ENCODE results near the gene REEP1. TPM values are rescaled to one million over a fixed set of nuclear protein-coding genes. Genes with fewer than 3 reads are reported as not detected.

The REEP1 gene
- total RNA-seq, 1 donor from 2014 or later: 167 TPM

DNA sequence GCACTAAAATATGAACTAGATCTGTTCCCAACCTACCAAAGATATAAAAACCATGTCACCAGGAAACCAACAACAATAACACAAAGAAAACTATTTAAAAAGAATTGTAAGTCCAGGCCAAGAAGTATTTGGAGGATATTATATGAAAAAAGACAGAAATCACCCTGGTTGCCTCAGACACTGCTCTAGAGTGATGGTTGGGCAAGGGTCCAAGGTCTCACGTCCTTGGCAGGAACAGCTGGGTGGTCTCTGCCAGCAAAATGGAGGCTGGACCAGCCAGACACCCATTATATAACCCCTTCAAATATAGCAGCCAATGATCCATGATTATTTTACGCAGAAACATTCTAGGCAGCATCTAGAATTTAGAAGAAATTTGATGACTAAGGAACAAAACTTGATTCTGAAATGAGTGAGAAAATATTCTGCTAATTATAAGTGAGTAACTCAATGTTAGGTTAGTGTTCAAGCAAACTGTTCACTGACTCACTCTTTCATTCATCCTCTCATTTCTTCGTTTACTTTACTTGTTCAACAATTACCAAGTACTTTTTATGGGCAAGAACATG lies 102.8 kb downstream of the REEP1 start:
- Mint-ChIP-seq H3K27me3 (ENCODE audit: unreplicated experiment) (no peaks in the 10 kb centered on the region), H3K27ac (ENCODE audit: unreplicated experiment) (no peak overlapping the region), H3K4me3 (ENCODE audit: unreplicated experiment) (no peak overlapping the region), H3K36me3 (ENCODE audit: unreplicated experiment) (peaks cover 7% of the 10 kb centered on the region), H3K4me1 (ENCODE audit: low read depth, unreplicated experiment) (peaks cover 19% of the 10 kb centered on the region), H3K9me3 (ENCODE audit: unreplicated experiment) (peaks cover 12% of the 10 kb centered on the region)
- TF ChIP-seq, protein P1, sequence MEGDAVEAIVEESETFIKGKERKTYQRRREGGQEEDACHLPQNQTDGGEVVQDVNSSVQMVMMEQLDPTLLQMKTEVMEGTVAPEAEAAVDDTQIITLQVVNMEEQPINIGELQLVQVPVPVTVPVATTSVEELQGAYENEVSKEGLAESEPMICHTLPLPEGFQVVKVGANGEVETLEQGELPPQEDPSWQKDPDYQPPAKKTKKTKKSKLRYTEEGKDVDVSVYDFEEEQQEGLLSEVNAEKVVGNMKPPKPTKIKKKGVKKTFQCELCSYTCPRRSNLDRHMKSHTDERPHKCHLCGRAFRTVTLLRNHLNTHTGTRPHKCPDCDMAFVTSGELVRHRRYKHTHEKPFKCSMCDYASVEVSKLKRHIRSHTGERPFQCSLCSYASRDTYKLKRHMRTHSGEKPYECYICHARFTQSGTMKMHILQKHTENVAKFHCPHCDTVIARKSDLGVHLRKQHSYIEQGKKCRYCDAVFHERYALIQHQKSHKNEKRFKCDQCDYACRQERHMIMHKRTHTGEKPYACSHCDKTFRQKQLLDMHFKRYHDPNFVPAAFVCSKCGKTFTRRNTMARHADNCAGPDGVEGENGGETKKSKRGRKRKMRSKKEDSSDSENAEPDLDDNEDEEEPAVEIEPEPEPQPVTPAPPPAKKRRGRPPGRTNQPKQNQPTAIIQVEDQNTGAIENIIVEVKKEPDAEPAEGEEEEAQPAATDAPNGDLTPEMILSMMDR (IDR thresholded peaks at IDR 0.05; ENCODE audit: partially characterized antibody, unreplicated experiment): no peak
- no peak for DNase-seq

- Mint-ChIP-seq H3K4me3 (ENCODE audit: unreplicated experiment) (peak overlapping the region; percentile 30), H3K4me1 (ENCODE audit: low read depth, unreplicated experiment) (peaks cover 19% of the 10 kb centered on the region), H3K36me3 (ENCODE audit: unreplicated experiment) (peaks cover 6% of the 10 kb centered on the region), H3K9me3 (ENCODE audit: unreplicated experiment) (peaks cover 12% of the 10 kb centered on the region), H3K27ac (ENCODE audit: unreplicated experiment) (no peak overlapping the region), H3K27me3 (ENCODE audit: unreplicated experiment) (peaks cover 2% of the 10 kb centered on the region)
- TF ChIP-seq, protein P1 (IDR thresholded peaks at IDR 0.05; ENCODE audit: partially characterized antibody, unreplicated experiment): no peak
- no peak for DNase-seq
Measured at GRCh38 chr2:86233436-86233835, 104.0 kb downstream of the REEP1 start.

DNA sequence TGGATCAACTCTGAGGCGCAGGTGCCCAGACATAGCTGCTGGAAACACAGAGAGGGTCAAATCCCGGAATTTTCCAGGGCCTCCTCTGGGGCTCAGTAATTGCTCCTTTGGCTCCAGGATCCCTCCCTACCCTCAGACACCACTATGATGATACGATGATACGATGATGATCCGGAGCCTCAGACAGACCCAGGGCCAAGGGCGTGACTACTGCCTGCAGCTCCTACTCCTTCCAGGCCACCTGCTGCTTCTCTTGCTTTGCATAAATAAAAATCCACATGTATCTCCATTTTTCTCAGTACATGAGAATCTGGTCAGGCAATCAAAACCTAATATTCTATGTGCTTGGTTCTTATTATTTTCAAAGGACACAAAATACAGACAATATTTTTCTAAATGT lies 104.5 kb downstream of the REEP1 start:
- H3K36me3 Mint-ChIP-seq (ENCODE audit: unreplicated experiment): peaks cover 3% of the 10 kb centered on the region
- no peak overlapping the region for H3K27ac Mint-ChIP-seq (ENCODE audit: unreplicated experiment)
- peaks cover 2% of the 10 kb centered on the region for H3K27me3 Mint-ChIP-seq (ENCODE audit: unreplicated experiment)
- H3K4me3 Mint-ChIP-seq (ENCODE audit: unreplicated experiment): no peak overlapping the region
- TF ChIP-seq, protein P1 (IDR thresholded peaks at IDR 0.05; ENCODE audit: partially characterized antibody, unreplicated experiment): no peak
- peaks cover 13% of the 10 kb centered on the region for H3K9me3 Mint-ChIP-seq (ENCODE audit: unreplicated experiment)
- peaks cover 19% of the 10 kb centered on the region for H3K4me1 Mint-ChIP-seq (ENCODE audit: low read depth, unreplicated experiment)
- DNase-seq: no peak

DNA sequence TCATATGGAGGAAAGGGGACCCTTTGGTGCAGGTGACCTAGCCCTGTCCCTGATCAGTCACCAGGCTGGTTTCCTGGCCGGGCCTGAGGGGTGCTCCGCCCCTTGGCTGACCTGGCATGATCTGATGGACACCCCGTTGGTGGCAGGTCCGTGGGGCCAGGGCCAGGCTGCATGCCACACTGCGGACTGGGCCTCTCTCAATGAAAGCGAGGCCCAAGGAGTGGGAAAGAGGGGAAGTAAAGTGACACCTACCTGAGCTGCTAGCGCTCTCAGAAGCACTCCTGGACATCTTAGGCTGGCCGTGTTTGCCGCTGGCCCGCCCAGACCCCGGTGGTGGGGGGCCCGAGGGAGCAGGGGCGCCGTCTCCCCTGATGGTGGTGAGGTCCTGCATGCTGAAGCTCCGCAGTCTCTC lies 105.0 kb downstream of the REEP1 start:
- peaks cover 3% of the 10 kb centered on the region for H3K36me3 Mint-ChIP-seq (ENCODE audit: unreplicated experiment)
- peaks cover 2% of the 10 kb centered on the region for H3K27me3 Mint-ChIP-seq (ENCODE audit: unreplicated experiment)
- TF ChIP-seq, protein P1 (IDR thresholded peaks at IDR 0.05; ENCODE audit: partially characterized antibody, unreplicated experiment): no peak
- peaks cover 19% of the 10 kb centered on the region for H3K4me1 Mint-ChIP-seq (ENCODE audit: low read depth, unreplicated experiment)
- no peak overlapping the region for H3K4me3 Mint-ChIP-seq (ENCODE audit: unreplicated experiment)
- DNase-seq: no peak
- peaks cover 17% of the 10 kb centered on the region for H3K9me3 Mint-ChIP-seq (ENCODE audit: unreplicated experiment)
- no peak overlapping the region for H3K27ac Mint-ChIP-seq (ENCODE audit: unreplicated experiment)

DNA sequence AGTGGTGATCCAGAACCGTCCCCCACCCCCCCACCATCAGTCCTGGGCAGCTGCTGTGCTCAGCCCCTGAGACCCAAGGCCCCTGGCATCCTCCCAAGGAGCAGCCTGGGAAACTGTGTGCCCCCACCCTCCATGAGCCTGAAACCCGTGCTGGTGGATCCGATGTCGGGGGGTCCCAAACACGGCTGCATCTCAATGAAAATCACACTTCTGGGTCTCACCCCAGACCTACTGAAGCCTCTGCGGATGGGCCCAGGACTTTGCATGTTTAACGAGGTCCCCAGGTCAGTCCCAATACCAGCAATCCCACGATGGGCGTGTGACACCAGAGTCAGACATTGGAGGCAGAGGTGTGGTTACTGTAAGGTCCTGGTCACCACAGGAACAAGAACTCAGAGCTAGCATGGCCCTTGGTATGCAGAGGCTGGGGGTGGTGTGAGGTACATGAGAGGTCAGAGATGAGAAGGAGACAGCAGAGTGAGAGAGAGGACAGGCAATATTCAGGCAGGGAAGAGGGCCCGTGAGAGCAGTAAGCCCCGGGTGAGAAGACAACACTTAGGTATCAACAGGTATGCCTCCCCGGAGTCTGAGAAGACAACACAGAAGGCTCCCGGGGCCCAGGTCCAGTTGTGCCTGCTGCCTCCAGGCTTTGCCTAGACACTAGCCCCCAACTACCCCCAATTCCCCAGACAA lies 105.6 kb downstream of the REEP1 start:
- TF ChIP-seq, protein P1 (IDR thresholded peaks at IDR 0.05; ENCODE audit: partially characterized antibody, unreplicated experiment): no peak
- Mint-ChIP-seq H3K4me3 (ENCODE audit: unreplicated experiment) (no peak overlapping the region), H3K27ac (ENCODE audit: unreplicated experiment) (no peak overlapping the region), H3K4me1 (ENCODE audit: low read depth, unreplicated experiment) (peaks cover 17% of the 10 kb centered on the region), H3K27me3 (ENCODE audit: unreplicated experiment) (peaks cover 2% of the 10 kb centered on the region), H3K36me3 (ENCODE audit: unreplicated experiment) (no peaks in the 10 kb centered on the region), H3K9me3 (ENCODE audit: unreplicated experiment) (peaks cover 15% of the 10 kb centered on the region)
- DNase-seq: no peak
